AG08395 (cell line): Measurements from ENCODE around the gene SUMO1.

Experiments used
- DNase-seq: peaks from one replicate; pipeline ENCODE4 v3.0.0; 2012; ENCODE audit warnings: mixed read lengths, low spot score

Gene SUMO1

DNA sequence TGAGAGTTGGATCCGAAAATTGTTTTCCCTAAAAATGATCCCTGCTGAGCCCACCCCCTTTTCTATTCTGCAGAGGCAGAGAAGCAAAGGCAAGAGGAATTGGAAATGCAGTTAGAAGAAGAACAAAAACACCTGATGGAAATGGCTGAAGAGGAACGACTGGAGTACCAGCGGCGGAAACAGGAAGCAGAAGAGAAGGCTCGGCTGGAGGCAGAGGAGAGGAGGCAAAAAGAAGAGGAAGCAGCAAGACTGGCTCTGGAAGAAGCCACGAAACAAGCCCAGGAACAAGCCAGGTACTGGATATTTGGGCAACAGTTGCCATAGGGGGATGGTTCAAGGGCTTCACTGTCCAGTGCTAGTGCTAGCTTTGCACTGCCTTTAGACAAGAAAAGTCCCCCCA is 41.7 kb downstream of the SUMO1 start:
- DNase-seq, result no peak

GRCh38 chr2:202194418-202194817 is 44.0 kb downstream of the SUMO1 start:
- DNase-seq, result no peak

GRCh38 chr2:202193881-202194353 is 44.5 kb downstream of the SUMO1 start:
- DNase-seq, result no peak

DNA sequence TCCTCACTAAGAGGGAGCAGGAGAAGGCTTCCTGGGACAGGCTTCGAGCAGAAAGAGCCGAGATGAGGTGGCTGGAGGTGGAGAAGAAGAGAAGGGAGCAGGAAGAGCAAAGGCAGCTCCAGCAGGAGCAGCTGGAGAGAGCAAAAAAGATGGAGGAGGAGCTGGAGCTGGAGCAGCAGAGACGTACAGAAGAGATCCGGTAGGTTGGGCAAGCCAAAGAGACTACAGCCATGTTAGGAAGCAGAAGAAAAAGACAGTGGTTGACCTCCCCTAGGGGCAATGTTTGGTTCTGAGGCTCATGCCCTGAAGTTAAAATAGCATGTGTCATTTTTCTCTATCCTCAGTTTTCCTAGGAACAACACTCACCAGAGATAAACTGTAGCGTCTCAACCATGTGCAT is 45.1 kb downstream of the SUMO1 start:
- no peak for DNase-seq

- DNase-seq, result no peak
These were observed 50.8 kb downstream of the SUMO1 start for GRCh38 chr2:202187570-202187969.

GRCh38 chr2:202186641-202187202 is 51.7 kb downstream of the SUMO1 start:
- no peak for DNase-seq

DNA sequence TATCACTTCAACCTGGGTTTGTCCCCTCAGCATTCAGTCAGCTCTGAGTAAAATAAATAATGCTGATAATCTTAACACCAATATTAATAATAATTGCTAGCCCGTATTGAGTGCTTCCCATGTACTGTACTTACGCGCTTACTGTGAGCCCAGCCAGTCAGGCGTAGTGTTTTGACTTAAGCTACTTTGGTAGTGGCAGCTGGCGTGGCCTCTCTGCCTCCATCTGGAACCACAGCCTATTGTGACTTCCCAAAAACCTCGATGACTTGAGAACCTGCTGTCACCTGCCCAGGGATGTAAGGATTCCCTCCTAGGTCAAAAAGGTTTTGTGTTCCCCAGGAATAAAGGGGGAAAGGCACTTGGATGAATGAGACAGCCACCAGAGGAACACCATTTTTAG is 53.2 kb downstream of the SUMO1 start:
- no peak for DNase-seq

- no peak for DNase-seq
These were observed 53.8 kb downstream of the SUMO1 start for GRCh38 chr2:202184557-202184956.

DNA sequence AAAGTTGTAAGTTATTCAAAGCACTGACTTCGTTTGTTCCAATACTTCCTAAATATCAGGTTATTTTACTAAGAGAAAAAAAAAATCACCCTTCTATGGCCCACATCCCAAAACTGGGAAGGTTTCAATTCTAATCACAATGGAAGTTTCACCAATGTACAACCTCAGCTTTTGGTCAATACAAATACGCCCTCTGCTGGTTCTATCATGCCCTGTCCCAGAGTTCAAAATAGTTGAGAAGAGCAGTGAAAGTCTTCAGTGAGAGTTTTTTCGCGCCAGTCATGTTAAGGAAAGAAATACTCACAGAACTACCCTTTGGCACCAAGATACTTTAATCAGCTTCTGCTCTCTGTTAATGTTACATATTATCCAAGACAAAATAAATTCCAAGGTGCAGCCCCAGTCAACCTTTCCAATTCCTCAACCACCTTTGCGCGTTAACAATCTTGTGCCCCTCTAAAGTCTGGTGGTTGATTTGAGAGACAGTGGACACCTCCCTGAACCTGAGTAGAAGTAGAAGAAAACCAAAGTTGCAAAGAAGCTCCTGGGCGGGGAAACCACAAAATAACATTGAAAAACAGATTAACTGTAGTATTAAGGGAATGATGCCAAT is 59.9 kb downstream of the SUMO1 start:
- DNase-seq, result peak; percentile 72

DNA sequence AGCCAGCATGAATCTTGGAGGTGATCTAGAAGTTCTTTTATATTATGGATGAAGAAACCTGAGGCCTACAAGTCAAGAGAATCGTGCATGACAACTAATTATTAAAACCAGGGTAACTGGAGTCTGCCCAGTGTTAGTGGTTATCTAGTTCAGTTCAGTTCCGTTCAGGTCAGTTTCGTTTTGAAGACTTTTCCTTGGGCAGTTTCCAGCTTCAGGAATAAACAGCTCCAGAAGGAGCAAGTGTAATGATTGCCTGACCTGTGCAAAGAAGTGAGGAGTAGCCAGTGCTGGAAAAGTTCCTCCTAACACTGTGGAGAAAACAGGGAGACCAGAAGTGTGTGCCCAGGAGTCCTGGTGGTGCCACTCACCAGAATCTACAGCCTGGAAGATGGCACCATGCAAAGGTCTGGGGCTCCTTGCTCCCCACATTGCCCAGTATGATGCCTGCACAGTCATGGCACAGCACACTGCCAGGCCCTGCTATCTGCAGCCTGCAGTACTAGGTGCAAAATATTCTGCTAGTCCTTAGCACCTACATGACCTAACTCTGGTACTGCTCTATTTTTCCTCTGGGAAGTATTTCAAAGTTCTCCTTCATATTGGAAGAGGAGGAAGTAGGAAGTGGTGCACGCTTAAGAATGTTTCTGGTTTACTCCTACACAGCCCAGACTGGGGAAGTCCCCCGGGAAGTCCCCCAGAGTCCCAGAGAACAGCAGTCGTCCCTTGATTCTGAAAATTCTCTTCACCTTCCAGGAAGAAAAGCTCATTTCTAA is 65.8 kb downstream of the SUMO1 start:
- no peak for DNase-seq

- DNase-seq, result no peak
These were observed 67.1 kb downstream of the SUMO1 start for GRCh38 chr2:202171241-202171825.

- no peak for DNase-seq
These were observed 68.5 kb downstream of the SUMO1 start for GRCh38 chr2:202169832-202170424.

DNA sequence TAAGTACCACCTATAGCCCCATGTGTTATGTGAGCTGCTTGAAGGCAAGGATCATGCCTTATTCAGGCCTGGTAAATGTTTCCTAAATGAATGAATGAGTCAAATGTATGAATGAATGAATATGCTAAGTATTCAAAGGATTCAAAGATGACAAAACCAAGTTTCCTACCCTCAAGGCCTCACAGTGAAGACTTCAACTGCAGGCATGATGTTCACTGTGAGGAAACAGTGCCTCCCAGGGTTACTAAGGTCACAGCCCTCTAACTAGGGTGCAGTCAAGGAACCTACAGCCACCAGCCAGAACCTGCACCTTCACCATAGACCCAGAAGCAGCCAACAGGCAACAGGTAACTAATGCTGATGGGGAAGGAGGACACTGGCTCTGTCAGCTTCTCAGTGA is 69.3 kb downstream of the SUMO1 start:
- DNase-seq, result no peak

GRCh38 chr2:202165945-202166344 is 72.5 kb downstream of the SUMO1 start:
- DNase-seq, result peak; percentile 21

- DNase-seq, result no peak
These were observed 73.2 kb downstream of the SUMO1 start for GRCh38 chr2:202165208-202165607.

DNA sequence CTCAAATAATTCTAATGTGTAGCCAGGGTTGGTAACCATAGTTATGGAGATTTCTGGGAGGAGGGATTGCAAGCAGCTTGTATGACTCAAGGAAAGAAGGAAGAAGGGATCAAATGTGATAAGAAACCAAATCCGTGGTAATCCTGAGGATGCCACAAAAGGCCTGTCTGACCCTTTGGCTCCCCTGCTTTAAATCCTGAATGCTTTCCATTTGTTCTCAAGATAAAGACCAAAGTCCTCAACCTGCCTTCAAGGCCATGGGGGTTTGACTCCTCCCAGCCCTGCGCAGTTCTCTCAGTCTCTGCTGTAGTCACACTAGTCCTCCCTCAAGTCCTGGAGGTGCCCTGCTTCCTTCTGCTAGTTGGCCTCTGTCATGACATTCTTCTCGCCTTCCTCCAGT is 74.0 kb downstream of the SUMO1 start:
- no peak for DNase-seq

GRCh38 chr2:202161151-202161835 is 77.1 kb downstream of the SUMO1 start:
- no peak for DNase-seq

DNA sequence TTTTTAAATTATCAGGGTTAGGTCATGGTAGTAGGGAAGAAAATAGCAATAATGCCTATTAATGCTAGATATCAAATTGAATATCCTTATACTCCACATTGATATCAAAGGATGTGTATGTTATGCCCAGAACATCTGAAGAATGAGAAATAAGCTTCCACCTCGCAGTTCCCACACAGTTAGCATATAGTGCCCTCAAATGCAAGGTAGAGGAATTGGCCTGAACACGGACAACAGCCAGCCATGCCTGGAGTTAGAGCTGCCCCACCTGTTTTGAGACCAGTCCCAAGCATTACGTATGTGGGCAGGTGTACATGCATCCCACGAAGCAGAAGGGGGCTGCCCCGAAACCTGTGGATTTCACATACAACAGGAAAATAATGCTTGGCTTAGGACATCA is 79.6 kb downstream of the SUMO1 start:
- no peak for DNase-seq

DNA sequence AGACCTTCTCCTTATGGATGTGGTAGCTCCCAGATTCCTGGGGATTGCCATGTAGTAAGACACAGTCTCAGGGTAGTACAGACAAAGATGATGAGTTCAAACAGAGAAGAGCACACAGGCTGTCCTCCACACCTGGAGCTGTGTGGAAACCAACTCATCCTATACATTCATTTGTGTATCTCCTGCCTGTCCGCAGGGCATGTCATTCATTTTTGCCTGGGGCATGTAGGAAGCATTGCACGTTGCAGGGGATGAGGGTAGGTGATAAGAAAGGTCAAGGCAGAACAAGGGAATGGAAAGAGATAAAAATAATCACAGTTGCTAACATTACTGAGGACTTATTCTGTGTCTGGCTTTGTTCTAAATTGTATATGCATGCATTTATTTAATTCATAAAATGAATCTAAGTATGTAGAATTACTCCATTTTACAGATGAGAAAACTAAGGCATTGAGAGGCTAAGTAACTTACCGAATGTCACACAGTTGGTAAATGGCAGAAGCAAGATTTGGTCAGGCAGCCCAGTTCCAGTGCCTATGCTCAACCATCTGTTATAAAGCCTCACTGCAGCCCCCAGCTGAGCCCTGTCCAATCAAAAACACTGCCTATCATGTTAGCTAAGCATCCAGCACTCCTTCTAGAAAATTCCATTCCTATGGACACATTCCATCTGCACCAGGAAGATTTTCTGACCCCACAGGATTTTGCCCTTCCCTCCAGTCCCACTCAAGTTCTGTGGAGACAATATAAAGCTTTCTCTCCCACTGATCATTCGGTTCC is 81.0 kb downstream of the SUMO1 start:
- DNase-seq, result no peak
